IPS-NIHi7 (cell line): ENCODE results near the gene NBAS.
"Not testable (repeated sequence)": the region's sequence is repeated elsewhere in the genome, so short reads cannot be mapped to it uniquely, and the experiment has no call there.

Experiments used
- DNase-seq: peaks from one replicate; pipeline ENCODE4 v3.0.0; 2012; ENCODE audit warnings: mixed read lengths; ENCODE audit errors: extremely low spot score

The NBAS gene

DNA sequence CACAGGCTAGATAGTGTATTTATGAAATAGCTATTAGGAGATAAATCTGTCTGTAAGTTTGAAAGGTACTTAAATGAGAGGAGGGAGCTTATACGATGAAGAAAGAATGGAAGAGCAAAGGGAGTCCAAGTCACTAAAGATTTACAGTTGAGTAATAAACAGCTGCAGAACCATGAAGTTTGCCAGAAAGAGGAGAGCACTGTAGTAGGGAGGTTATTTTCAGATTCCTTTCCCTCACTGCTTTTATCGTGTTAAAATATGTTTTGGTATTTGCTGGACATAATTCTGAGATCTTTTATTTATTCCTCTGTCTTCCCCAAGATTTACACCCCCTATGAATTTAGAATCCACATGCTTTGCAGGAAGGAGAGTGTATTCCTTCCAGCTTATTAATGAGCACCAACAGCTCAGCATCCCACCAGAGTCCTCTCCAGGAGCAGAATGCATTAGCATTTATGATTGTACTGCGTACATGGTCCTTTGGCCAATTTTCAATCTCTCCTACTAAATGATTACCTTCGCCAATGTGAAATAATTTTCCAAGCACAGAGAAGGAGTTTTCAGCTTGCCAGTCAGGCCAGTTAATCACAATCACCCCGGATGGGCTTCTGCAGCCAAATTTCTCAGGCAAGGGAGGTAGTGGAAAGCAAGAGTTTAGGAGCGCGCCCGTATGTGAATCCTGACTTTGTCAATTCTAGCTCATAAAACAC lies 297.0 kb downstream of the NBAS start:
- DNase-seq = no peak

DNA sequence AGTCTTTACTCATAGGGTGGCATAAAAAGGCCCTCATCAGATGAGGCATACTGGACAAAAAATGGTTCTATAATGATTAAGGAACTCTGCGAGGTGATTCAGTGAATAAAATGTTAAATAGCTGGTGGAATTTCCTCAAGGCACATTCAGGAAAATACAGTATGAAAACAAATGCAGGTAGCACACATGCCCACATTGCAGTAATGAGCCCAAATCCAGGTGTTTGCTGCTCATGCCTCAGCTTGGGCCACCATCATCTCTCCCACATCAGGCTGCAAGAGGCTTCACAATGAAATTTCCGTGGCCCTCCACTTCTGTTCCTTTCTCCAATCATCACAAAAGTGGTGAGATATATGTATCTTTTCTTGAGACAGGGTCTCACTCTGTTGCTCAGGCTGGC lies 298.3 kb downstream of the NBAS start:
- DNase-seq = no peak

DNA sequence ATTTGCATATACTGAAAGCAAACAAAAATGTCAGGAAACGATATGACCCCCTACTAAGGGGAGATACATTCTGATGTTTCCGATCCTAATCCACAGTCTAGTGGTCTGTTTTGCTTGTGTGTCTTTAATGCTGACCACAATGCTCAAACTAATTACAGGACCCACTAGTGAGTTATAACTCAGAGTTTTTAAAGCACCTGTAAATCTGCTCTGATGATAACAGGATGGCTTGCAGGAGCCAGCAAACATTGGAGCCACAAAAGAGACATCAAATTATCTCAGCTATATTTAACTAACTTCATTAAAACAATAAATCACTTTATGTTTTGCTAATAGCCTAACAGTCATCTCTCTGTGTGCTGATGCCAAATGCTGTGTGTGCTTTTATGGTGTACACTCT lies 300.3 kb downstream of the NBAS start:
- no peak for DNase-seq

DNA sequence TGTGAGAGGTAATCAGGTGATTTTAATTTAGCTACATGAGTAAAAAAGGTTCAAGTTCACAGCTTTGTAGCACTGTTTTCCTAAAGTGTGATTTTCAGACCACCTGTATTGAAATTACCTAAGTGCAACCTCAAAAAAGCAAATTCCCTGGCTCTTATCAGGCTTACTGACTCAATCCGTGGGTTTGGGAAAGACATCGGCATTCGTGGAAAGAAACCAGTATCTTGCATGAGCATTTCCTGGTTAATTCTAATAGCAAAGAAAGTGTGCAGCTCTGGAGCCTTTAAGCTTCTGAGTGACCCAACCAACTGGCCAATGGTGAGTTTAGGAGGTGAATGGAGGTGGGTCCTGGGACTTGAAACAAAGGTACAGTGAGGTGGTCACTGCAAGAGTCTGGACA lies 300.9 kb downstream of the NBAS start:
- no peak for DNase-seq

DNA sequence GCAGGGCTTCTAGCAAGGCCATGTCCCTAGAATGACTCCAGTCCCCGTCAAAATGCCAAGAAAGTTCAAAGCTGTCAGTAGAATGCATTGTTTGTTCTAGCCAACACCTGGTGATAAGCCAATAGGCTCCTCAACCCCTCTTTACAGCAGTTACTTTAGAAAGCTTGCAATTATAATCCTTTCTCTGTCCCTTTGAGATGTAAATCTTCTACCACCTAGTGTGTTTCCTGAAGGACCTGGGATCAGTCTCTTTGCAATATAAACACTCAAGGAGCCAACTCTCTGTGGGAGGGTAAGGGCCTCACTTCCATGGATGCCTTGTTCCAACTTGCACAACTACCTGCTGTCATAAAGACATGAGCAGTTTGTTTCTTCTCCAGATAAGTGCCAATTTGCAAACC lies 301.8 kb downstream of the NBAS start:
- peak; percentile 66 for DNase-seq

DNA sequence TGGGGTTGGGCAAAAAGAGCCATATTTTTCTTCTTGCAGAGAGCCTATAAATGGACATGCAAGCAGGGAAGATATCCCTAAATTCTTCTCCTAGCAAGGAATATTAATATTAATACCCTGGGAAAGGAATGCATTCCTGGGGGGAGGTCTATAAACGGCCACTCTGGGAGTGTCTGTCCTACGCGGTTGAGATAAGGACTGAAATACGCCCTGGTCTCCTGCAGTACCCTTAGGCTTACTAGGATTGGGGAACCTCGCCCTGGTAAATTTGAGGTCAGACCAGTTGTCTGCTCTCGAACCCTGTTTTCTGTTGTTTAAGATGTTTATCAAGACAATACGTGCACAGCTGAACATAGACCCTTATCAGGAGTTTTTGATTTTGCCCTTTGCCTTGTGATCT lies 302.7 kb downstream of the NBAS start:
- DNase-seq = not testable (repeated sequence)

DNA sequence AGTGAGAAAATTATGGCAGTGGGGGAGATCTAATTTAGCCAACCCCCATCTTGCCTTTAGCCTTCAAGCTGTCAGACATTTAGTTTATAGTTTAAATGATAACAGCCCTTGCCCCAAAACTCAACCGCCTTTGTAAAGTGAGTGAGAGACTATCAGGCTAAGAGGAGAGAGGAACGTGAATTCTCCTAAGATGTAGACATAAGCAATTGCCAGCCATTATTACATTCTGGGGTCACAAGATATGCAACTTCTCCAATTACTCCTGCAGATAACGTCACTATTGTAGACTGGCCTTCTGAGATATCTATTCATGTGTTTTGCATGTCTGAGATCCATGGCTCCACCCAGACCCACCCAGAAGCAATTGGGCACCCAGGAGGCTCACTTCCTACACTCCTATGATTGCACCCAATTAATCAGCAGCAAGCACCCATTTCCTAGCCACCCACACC lies 307.3 kb downstream of the NBAS start:
- no peak for DNase-seq

DNA sequence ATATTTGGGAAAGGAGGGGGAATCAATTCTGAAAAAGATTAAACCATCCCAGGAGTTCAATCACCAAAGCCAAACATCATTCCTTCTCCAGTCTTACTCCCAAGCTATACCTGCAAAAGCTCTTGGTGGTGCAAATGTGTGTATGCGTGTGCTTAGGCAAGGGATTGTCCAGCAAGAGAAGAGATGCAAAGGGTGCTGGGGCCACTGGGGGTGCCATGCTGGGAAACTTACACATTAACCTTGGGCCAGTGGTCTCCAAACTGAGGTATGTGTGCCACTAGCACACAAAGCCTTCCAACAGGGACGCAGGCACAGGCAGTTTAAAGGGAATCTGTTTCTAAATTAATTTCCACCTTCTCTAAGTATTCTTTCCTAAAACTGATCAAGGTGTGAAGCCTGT lies 307.9 kb downstream of the NBAS start:
- DNase-seq = no peak

DNA sequence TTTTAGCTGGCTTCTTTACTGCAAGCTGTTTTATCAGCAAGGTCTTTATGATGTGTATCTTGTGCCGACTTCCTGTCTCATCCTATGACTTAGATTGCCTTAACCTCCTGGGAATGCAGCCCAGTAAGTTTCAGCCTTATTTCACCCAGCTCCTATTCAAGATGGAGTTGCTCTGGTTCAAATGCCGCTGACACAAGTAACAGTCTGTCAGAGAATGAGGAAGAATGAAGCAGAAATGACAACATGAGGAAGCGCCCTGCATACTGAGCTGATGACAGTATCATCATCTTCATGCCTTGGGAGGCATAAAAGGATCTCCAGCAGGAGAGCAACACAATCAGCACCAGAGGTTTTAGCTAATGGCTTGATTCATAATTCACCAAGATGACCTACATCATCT lies 309.4 kb downstream of the NBAS start:
- no peak for DNase-seq

DNA sequence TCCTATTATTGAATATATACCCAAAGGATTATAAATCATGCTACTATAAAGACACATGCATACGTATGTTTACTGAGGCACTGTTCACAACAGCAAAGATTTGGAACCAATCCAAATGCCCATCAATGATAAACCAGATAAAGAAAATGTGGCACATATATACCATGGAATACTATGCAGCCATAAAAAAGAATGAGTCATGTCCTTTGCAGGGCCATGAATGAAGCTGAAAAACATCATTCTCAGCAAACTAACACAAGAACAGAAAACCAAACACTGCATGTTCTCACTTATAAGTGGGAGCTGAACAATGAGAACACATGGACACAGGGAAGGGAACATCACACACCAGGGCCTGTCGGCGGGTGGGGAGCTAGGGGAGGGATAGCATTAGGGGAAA lies 310.2 kb downstream of the NBAS start:
- not testable (repeated sequence) for DNase-seq

DNA sequence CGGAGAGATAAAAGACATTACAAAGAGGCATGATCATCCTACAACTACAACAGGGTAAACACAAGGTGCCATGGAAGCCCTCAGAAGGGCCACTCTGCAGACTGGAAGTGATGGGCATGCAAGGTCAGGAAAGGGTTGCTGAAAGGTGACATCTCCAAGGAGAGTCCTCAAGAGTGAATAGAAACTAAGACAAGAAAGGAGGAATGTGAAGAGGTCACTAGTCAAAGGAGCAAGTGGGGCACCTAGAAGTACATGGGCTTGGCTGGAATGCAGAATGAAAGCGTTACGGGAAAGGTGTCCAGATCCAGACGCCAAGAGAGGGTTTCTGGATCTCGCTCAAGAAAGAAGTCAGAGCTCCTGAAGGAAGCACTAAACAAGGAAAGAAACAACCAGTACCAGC lies 314.3 kb downstream of the NBAS start:
- DNase-seq = no peak

DNA sequence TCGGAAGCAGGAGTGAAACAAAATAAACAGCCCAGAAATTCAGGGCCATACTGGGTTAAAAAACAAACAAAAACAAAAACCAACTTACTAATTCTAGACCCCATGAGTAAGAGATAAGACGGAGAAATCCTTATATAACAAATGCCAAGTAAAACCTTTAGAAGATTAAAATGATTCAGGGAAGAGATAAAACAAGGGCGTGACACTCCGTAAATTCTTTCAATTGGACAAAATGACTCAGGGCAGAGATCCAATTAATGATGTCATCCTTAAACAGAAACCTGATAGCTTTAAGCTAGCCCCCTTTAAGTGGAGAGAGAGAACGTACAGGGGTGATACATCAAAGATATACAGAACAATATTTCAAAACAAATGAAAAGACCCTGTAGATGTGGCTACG lies 317.4 kb downstream of the NBAS start:
- DNase-seq = no peak

DNA sequence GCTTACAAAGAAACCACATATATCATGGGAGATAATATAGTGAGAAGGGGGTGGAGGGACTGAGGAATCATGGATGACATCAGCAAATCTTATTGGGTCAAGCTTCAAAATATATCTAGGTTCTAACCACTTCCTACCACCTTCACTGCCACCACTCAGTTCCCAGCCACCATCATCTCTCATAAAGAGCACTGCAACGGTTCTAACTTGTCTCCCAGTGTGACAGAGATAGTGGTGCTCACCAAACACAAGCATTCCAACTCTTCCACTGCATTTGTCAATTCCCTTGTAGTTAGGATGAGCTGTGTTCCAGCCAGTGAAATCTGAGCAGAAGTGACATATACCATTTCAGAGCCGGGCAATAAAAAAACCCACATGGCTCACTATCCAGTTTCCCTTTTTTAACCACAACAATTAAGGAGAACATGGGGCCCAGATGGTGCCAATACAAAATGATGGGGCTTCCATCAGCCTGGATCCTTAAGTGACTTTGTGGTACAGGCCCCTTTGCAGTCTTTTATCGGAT lies 318.1 kb downstream of the NBAS start:
- no peak for DNase-seq

DNA sequence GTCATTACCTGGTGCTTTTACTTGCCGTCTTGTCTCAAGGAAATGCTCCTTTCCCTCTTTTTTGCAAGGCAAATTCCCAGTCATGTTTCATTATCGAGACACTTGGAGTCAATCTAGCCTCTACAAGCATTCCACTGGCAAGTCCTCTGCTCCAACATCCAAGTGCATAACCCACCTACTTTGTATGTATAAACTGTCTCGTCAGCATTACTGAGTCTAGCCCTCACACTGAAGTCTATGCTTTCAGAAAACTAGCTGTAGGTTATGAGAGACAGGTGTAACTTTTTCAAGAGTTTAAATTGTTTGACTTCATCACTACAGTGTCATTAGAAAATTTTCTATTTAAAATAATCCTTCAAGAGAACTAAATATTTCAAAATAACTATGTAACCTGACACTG lies 319.2 kb downstream of the NBAS start:
- DNase-seq = no peak

DNA sequence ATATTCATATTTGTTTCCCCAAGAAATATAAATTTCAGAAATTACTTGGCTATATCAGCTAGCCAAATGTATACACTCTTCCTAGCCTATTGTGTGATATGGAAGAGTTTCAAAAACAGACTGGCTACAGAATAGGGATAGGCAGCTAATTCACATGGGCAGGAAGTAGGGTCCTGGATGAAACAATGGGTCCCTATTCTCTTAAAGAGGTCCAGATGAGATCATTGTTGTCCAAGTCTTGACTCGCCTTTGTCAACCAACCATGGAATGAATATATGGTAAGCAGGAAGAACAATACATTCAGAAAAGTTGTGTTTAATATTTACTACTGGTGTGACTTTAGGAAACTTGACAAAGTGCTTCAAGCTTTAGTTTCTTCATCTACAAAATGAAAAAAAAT lies 319.9 kb downstream of the NBAS start:
- DNase-seq = no peak

DNA sequence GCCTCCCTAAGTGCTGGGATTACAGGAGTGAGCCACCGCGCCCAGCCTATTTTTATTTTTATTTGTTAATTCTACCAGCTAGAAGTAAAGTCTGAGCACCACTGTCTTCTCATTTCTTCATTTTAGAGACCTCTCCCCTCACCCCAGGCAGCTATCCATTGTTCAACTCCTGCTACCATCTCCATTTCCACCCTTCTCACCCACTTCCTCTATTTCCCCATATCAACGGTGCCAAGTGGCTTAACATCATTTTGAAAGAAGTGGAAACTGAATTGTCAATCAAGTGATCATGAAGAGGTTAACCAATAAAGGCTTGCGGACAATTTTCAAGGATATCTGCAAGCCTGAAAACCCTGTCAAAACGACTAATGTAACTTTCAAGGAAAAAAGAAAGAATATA lies 323.1 kb downstream of the NBAS start:
- no peak for DNase-seq

DNA sequence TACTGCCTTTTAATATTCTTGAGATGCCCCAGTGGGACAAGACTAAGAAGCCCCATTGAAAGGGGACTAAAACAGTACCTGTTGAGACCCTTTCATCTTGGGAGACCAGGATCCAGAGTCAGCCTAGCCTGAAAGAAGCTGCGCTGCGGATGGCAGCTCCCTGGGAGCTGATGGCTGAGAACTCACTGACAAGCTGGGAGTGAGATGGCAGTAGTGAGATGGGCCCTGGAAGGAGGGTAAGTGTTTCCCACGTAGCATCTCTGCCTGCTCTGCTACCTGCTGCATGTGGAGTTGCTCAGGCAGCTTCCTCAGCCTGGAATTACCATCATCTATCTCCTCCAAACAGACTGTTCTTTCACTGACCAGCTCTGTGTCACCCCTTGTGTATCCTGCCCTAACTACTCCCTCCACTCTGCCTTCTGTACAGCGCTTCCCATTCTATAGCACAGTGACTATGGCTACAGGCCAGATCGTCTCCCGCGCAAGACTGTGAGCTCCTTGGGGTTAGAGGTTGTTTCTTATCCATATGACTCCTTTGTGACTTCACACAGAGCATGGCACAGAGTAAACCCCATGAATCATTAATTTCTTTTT lies 330.4 kb downstream of the NBAS start:
- DNase-seq = no peak

DNA sequence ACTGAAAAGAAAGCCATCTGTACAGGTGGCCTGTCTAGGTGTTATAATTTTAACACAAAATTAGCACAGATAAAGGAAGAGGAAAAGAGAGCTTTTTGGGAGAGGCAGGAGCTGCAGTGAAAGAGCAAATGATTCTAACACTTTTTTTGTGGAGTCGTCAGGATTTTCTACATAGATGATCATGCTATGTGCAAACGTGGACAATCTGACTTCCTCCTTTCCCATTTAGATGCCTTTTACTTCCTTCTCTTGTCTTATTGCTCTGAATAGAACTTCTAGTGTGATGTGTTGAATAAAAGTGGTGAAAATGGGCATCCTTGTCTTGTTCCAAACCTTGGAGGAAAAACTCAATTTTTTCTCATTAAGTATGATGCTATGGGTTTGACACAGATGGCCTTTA lies 334.5 kb downstream of the NBAS start:
- DNase-seq = no peak

DNA sequence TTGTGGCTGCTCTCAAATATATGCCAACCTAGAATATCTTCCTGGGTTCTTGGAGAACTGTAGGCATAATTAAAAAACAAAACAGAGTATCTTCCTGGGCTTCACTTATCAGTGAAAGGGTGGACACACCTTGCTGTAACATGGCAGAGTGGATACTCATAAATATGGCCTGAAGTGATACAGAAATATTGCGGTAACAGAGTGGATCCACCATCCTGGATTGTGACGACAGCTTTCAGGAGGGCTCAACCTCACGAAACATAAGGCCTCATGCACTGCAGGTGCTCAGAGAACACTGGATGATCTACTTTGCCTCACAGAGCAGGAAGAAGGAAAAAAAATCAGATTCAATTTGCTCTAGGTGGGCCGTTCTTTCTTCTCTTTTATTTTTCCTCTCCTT lies 336.0 kb downstream of the NBAS start:
- DNase-seq = no peak

DNA sequence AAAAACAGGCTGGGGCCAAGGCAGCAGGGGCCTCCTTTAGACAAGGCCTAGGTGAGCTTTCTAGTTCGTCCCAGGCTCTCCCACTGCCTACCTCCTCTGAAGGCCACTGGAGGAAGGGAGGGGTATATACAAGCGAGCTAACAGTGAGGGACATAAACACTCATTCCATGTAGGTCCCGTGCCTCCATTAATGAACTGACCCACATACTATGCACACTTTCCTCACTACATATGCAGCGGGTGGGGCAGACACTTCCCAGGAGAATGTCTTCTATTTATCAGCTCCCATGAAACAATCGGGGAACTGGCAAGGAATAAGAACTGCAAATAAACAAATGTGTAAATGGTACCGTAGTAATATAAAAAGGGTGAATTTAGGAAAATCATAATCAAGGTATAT lies 336.5 kb downstream of the NBAS start:
- DNase-seq = no peak

DNA sequence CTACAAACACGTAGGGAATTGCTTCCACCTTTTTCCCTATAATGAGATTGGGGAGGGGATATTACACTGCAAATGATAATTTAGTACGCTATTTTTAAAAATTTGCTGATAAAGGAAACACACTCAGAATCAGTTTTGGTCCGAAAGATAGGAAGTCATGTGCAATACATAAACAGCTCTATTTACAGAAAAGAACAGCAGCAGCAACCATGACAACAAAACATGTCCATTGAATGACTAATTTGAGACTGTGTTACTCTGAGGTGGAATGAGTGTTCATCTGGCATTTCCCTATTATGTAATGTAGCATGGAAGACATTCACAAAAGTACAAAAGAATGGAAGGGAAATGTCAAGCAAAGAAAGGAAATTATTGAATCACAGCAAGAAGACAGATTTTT lies 337.2 kb downstream of the NBAS start:
- no peak for DNase-seq

DNA sequence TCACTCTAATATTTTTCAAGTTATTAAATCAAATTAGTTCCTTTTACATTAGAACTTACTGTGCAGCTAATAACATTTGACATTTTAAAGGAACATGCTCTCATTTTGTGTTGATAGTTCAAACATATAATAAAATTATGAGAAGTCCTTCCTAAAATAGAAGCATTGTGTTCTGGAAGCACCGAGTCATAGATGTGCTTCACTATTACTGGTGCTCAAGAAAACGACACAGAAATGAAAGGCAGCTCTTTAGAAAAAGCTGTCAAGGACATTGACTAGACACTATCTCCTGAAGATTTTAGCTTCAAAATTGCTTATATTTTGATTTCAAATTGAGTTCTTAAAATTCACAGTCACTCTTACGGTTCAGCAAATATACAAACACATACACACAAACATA lies 338.3 kb downstream of the NBAS start:
- DNase-seq = no peak

DNA sequence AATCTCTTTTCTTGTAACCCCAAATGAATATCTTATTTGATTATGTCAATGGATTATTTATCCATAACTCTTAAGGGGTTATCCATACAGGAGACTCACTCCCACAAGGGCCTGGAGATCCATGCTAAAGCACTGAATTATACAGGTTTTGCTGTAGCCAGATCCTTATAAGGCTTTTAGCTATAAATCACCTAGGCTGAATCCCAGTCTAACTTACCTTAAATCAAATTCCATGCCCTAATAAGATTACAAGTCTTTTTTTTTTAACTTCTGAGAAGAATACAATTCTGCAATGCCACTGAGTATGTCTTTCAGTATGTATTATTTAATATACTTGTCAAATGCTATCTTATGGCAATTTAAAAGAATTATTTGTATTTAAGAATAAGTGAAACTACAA lies 340.5 kb downstream of the NBAS start:
- no peak for DNase-seq
